NCI-H146 treated with DMSO at 0.1 percent for 48 hours (cell line): Measurements from ENCODE around the gene ADK.
"Not testable (repeated sequence)": the region's sequence is repeated elsewhere in the genome, so short reads cannot be mapped to it uniquely, and the experiment has no call there.

ENCODE experiments used
- DNase-seq: peaks from one replicate; lab custom pipeline; 2025; ENCODE audit not compliant: unreplicated experiment; lab: John Stamatoyannopoulos, UW

Gene ADK

GRCh38 chr10:74527611-74528010, 376.6 kb downstream of the ADK start:
- not testable (repeated sequence) for DNase-seq

GRCh38 chr10:74529205-74529604, 378.2 kb downstream of the ADK start:
- DNase-seq: no peak

GRCh38 chr10:74530981-74531380, 380.0 kb downstream of the ADK start:
- no peak for DNase-seq

- DNase-seq: no peak
Observed at GRCh38 chr10:74539317-74539716, 388.3 kb downstream of the ADK start.

GRCh38 chr10:74541375-74541774, 390.4 kb downstream of the ADK start:
- no peak for DNase-seq

- no peak for DNase-seq
Observed at GRCh38 chr10:74542077-74542476, 391.1 kb downstream of the ADK start.

- DNase-seq: no peak
Observed at GRCh38 chr10:74543276-74543675, 392.3 kb downstream of the ADK start.

GRCh38 chr10:74544106-74544505, 393.1 kb downstream of the ADK start:
- no peak for DNase-seq

GRCh38 chr10:74548676-74549075, 397.7 kb downstream of the ADK start:
- DNase-seq: no peak

- DNase-seq: no peak
Observed at GRCh38 chr10:74556072-74556705, 405.2 kb downstream of the ADK start.

GRCh38 chr10:74557098-74557497, 406.1 kb downstream of the ADK start:
- DNase-seq: no peak

GRCh38 chr10:74558403-74558802, 407.4 kb downstream of the ADK start:
- DNase-seq: no peak

GRCh38 chr10:74558897-74559296, 407.9 kb downstream of the ADK start:
- no peak for DNase-seq

GRCh38 chr10:74568896-74569295, 417.9 kb downstream of the ADK start:
- not testable (repeated sequence) for DNase-seq

- not testable (repeated sequence) for DNase-seq
Observed at GRCh38 chr10:74573497-74573896, 422.5 kb downstream of the ADK start.

GRCh38 chr10:74575191-74575720, 424.2 kb downstream of the ADK start:
- no peak for DNase-seq

GRCh38 chr10:74575912-74576311, 424.9 kb downstream of the ADK start:
- no peak for DNase-seq

- no peak for DNase-seq
Observed at GRCh38 chr10:74576586-74576985, 425.6 kb downstream of the ADK start.

- not testable (repeated sequence) for DNase-seq
Observed at GRCh38 chr10:74580438-74580837, 429.4 kb downstream of the ADK start.

GRCh38 chr10:74582566-74582965, 431.5 kb downstream of the ADK start:
- no peak for DNase-seq

GRCh38 chr10:74585231-74586087, 434.4 kb downstream of the ADK start:
- DNase-seq: peak; percentile 59

GRCh38 chr10:74586088-74586585, 435.1 kb downstream of the ADK start:
- DNase-seq: no peak
